Stomach (tissue), 9 donors: ENCODE data around the gene GRWD1. TPM values are rescaled to one million over a fixed set of nuclear protein-coding genes. Genes with fewer than 3 reads are reported as not detected.

Experiments used
- DNase-seq, 2 donors: peaks; one replicate each; pipeline versions ENCODE4 v3.0.0 to v3.0.0-alpha.2; 2013 to 2019
- H3K27ac ChIP-seq, 5 donors: fragments of 200-600 bp in 4 of 5; sonication (generic) in 4 of 5; one replicate each; pipeline ENCODE4 v1.5.1; 2013 to 2019; ENCODE audit warnings: mild to moderate bottlenecking in 1 of 5, moderate library complexity in 1 of 5
- H3K27me3 ChIP-seq, 3 donors: fragments of 200-600 bp; sonication (generic); one replicate each; pipeline ENCODE4 v1.5.1; 2017 to 2019; ENCODE audit warnings: mixed run types in 1 of 3
- H3K36me3 ChIP-seq, 4 donors: fragments of 200-600 bp; sonication (generic); 1 replicate in 3 of 4; 2 replicates in 1 of 4; pipeline ENCODE4 v1.5.1; 2016 to 2019
- H3K4me1 ChIP-seq, 4 donors: fragments of 200-600 bp; sonication (generic); one replicate each; pipeline ENCODE4 v1.5.1; 2016 to 2019
- H3K4me3 ChIP-seq, 4 donors: fragments of 200-600 bp; sonication (generic) in 3 of 4; one replicate each; pipeline ENCODE4 v1.5.1; 2016 to 2019; ENCODE audit warnings: mild to moderate bottlenecking in 1 of 4
- H3K9me3 ChIP-seq, 4 donors: fragments of 200-600 bp; sonication (generic); one replicate each; pipeline ENCODE4 v1.5.1; 2016 to 2019
- EP300 ChIP-seq: sonication (generic); formaldehyde crosslinking; IDR thresholded peaks from one replicate; pipeline ENCODE4 v1.6.1; 2017; ENCODE audit warnings: antibody characterized with exemption
- POLR2A ChIP-seq, 4 donors: fragments of 450-650 bp; IDR thresholded peaks; one replicate each; pipeline ENCODE4 v1.6.1; 2016; ENCODE audit warnings: antibody characterized with exemption in 4 of 4, control low read depth in 2 of 4, mild to moderate bottlenecking in 1 of 4, moderate library complexity in 1 of 4
- POLR2AphosphoS5 ChIP-seq, 3 donors: sonication (generic); formaldehyde crosslinking; IDR thresholded peaks; one replicate each; pipeline ENCODE4 v1.6.1; 2016; ENCODE audit warnings: antibody characterized with exemption in 3 of 3
- WGBS, 5 donors: extraction: QIAGEN DNeasy Blood & Tissue Kit in 3 of 5; methylation state at CpG; one replicate each; pipeline versions ENCODE4 v1.1.5 to v1.1.7; 2013 to 2018; 5-methylcytosine and 5-hydroxymethylcytosine counted together
- intact Hi-C: fragments of 100-400 bp; cut with DNase I; formaldehyde crosslinking; loops from one replicate; pipeline ENCODE4 v1.15.1; 2023; ENCODE audit warnings: low total_unique reads
- polyA plus RNA-seq, 3 donors: library from polyadenylated mRNA; stranded (reverse); fragments of 200-250 nt; gene quantifications; one replicate each; pipeline ENCODE4 v1.2.3, GENCODE V29; 2013
- total RNA-seq, 5 donors: library from RNA; depleted of rRNA; stranded (reverse); fragments of >200 nt; gene quantifications; one replicate each; pipeline versions ENCODE4 v1.1.0 to v1.2.3, GENCODE V29; 2014 to 2016
- TF ChIP-seq, protein P1 (sequence below), 7 experiments: fragments of 450-650 bp in 4 of 7; fragments of 200-600 bp in 3 of 7; sonication (generic) in 3 of 7; IDR thresholded peaks; one replicate each; pipeline ENCODE4 v1.5.1; 2016 to 2019; ENCODE audit warnings: antibody characterized with exemption in 7 of 7, control low read depth in 2 of 7, mild to moderate bottlenecking in 1 of 7
- donor health status: healthy with polysubstance abuse.
- donor health status: Bipolar disorder and iron deficiency.
- donor health status: healthy.

GRWD1 gene
- total and polyA plus RNA-seq, 8 donors: 5.8 to 49.4 (median 15.7) TPM

DNA sequence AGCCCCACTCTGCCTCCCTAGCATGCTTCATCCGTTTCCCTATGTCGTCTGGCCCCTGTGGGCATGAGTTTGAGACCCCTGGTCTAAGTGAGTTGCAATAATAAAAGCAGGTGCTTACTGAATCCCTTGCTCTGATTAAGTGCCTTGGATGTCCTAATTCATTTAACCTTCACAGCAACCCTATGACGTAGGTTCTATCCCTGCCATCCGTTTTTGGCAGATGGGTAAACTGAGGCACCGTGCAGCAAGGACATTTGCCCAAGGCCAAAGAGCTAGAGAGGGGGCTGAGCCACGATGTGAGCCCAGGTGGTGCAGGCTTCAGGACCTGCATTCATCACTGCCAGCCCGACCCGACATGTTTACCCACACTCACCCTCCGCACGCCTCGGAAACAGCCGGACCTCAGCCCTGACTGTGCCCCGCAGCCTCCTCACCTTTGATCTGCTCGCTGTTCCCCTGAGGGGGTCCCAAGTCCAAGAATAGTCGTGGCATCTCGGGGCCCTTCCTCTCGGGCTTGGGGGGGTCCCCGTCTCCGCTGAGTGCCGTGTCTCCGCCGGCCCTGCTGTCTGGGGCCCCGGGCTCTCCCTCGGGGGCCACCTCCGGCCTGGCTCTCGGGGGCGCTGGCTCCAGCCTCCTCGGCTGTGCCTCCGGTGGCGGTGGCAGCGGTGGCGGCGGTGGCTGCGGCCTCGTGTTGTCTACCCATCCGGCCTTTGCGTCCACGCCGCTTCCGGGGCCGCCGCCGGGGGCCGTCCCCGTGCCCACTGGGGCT, 51.4 kb downstream of the GRWD1 start:
- no peaks in the 10 kb centered on the region for H3K9me3 ChIP-seq
- peak overlapping the region in 1 of 4 donors; percentile 5 for H3K4me3 ChIP-seq
- peak in 1 of 2 donors; percentile 37 for DNase-seq
- H3K27ac ChIP-seq: no peak overlapping the region
- TF ChIP-seq POLR2AphosphoS5 (IDR thresholded peaks at IDR 0.05) (no peak), POLR2A (IDR thresholded peaks at IDR 0.05) (no peak)
- TF ChIP-seq, protein P1, sequence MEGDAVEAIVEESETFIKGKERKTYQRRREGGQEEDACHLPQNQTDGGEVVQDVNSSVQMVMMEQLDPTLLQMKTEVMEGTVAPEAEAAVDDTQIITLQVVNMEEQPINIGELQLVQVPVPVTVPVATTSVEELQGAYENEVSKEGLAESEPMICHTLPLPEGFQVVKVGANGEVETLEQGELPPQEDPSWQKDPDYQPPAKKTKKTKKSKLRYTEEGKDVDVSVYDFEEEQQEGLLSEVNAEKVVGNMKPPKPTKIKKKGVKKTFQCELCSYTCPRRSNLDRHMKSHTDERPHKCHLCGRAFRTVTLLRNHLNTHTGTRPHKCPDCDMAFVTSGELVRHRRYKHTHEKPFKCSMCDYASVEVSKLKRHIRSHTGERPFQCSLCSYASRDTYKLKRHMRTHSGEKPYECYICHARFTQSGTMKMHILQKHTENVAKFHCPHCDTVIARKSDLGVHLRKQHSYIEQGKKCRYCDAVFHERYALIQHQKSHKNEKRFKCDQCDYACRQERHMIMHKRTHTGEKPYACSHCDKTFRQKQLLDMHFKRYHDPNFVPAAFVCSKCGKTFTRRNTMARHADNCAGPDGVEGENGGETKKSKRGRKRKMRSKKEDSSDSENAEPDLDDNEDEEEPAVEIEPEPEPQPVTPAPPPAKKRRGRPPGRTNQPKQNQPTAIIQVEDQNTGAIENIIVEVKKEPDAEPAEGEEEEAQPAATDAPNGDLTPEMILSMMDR (IDR thresholded peaks at IDR 0.05): no peak
- H3K4me1 ChIP-seq: peaks cover 30 to 71% (median 58%) of the 10 kb centered on the region in 4 donors
- WGBS, 5 donors: 29 to 54% (median 48%) methylated on average over 22 to 45 of the region's 45 CpGs
- H3K36me3 ChIP-seq: no peaks in the 10 kb centered on the region
- intact Hi-C loops: no loop called here
- peaks cover 0 to 60% (median 29%) of the 10 kb centered on the region in 3 donors for H3K27me3 ChIP-seq

DNA sequence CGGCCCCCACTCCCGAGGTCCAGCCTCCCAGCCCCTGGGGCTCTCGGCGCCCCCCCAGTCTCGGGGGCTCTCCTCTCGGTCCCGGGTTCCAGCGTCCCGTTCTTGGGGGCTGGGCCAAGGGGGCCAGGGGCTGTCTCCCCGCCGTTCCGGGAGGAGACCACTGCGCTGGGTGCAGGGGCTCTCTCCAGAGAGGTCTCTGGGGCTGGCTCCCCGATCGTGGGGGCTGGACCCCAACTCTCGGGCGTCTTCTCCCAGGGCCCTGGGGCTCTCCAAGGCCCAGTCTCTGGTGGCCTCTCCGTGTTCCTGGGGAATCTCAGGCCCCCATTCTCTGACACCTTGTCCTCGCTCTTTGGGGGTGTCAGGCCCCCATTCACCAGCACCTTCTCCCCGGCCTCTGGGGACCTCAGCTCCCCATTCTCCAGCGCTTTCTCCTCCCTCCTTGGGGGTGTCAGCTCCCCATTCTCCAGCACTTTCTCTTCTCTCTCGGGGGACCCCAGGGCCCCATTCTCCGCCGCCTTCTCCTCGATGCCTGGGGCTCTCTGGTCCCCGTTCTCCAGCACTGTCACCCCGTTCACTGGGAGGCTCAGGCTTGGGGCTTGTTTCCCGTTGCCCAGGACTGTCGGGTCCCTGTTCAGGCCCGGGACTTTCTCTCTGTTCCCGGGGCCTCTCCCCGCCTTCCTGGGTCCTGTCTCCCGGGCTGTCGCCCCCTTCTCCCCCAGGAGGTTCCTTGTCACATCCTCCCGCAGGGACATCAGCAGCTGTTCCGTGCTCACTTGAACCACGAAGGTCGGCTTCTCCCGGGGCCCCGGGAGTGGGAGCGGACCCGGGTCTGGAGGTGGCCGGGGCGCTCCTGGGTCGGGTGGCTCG, 52.2 kb downstream of the GRWD1 start:
- WGBS, 5 donors: 42 to 80% (median 71%) methylated on average over 29 to 46 of the region's 46 CpGs
- intact Hi-C loops: no loop called here
- Histone ChIP-seq H3K27me3 (peaks cover 0 to 65% (median 29%) of the 10 kb centered on the region in 3 donors), H3K9me3 (no peaks in the 10 kb centered on the region), H3K4me1 (peaks cover 30 to 73% (median 52%) of the 10 kb centered on the region in 4 donors), H3K27ac (no peak overlapping the region), H3K36me3 (no peaks in the 10 kb centered on the region), H3K4me3 (peak overlapping the region in 1 of 4 donors; percentile 5)
- TF ChIP-seq POLR2A (IDR thresholded peaks at IDR 0.05) (no peak), POLR2AphosphoS5 (IDR thresholded peaks at IDR 0.05) (no peak), EP300 (no peak)
- TF ChIP-seq, protein P1 (IDR thresholded peaks at IDR 0.05): no peak
- DNase-seq: peak in 1 of 2 donors; percentile 3

DNA sequence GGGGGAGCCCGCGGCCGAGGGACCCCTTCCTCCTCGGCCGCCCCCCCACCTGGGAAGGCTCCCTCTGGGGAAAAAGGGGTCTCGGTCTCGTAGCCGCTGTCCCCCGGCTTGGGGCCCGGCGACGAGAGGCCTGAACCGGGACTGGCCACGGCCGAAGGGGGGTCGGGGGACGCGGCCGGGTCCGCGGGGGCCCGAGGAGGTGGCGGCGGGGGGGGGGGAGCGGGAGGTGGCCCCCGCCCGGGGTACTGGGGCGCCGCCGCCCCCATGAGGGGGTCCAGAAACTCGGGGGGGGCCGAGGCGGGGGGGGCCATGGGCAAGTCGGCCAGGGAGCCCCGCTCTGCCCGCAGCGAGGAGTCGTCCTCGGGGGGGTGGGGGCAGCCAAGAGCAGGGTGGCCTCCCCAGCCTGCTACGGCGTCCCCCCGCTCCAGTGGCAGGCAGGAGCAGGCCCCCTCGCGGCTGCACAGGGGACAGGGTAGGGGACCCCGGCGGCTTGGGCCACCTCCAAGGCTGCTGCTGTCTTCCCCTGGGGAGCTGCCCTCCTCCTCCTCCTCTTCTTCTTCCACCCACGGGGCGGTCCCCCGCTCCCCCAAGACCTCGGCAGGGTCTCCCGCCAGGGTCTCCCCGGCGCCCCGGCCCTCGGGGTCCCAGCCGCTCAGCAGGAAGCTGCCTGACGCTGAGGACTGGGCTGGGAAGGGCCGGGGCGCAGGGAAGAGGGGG, 53.0 kb downstream of the GRWD1 start:
- Histone ChIP-seq H3K9me3 (no peaks in the 10 kb centered on the region), H3K36me3 (no peaks in the 10 kb centered on the region), H3K27me3 (peaks cover 0 to 59% (median 29%) of the 10 kb centered on the region in 3 donors), H3K4me3 (peak overlapping the region in 1 of 4 donors; percentile 5), H3K27ac (no peak overlapping the region), H3K4me1 (peaks cover 30 to 67% (median 51%) of the 10 kb centered on the region in 4 donors)
- DNase-seq: peak in 1 of 2 donors; percentile 14
- 38 to 61% (median 51%) methylated on average over 15 to 56 of the region's 59 CpGs for WGBS, 5 donors
- TF ChIP-seq, protein P1 (IDR thresholded peaks at IDR 0.05): no peak
- TF ChIP-seq POLR2AphosphoS5 (IDR thresholded peaks at IDR 0.05): no peak
- no peak for TF ChIP-seq EP300
- no peak for TF ChIP-seq POLR2A (IDR thresholded peaks at IDR 0.05)
- intact Hi-C loops: no loop called here
